Stimulated activated effector memory CD8-positive, alpha-beta T cell treated with anti-CD3 and anti-CD28 coated beads, Interleukin-12 subunit alpha, Interleukin-12 subunit beta, amount 100 ng/mL, for 72 hours (primary cell): Measurements from ENCODE around the gene ARRDC2.

Experiments used
- ATAC-seq: fragments of 150-1000 bp; cut with Tn5 transposase; 2 replicates; pipeline ENCODE4 v1.10.0; 2021
- DNase-seq, 2 donors: peaks; one replicate each; pipeline ENCODE4 v3.0.0; 2021 to 2022; ENCODE audit warnings: low spot score in 2 of 2
- H3K27ac Mint-ChIP-seq: one replicate; pipeline ENCODE4 v1.8.0; 2022; ENCODE audit warnings: mild to moderate bottlenecking, mixed read lengths
- H3K36me3 Mint-ChIP-seq: one replicate; pipeline ENCODE4 v1.8.0; 2022; ENCODE audit warnings: mild to moderate bottlenecking, mixed read lengths
- H3K4me1 Mint-ChIP-seq: one replicate; pipeline ENCODE4 v1.8.0; 2022; ENCODE audit warnings: mixed read lengths
- H3K4me3 Mint-ChIP-seq: one replicate; pipeline ENCODE4 v1.8.0; 2022; ENCODE audit warnings: mild to moderate bottlenecking, mixed read lengths
- H3K9me3 Mint-ChIP-seq: one replicate; pipeline ENCODE4 v1.8.0; 2022; ENCODE audit warnings: mixed read lengths

ARRDC2 gene

DNA sequence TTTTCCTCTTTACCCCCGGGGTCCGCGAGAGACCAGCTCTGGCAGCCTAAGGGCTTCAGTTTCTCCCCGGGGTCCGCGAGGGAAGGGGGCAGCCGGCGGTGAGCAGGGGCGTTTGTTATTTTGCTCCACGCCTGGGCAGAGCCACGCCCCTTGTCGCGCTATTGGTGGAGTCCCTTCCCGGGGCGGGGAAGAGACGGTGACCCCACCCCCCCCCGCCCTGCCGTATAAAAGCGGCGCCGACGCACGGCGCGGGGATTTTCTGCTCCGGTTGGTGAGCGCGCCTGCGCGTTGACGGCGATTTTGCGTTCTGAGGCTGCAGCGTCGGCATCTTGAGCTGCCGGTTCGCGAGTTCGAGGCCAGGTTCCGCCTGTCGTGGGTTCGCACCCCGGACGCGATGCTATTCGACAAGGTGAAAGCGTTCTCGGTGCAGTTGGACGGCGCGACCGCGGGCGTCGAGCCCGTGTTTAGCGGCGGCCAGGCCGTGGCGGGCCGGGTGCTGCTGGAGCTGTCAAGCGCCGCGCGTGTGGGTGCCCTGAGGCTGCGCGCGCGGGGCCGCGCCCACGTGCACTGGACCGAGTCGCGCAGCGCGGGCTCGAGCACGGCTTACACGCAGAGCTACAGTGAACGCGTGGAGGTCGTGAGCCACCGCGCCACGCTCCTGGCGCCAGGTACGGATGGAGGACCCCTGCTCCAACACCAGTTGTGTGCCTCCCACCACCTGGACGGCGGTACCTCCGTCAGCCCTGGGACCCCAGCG lies at the start of gene ARRDC2:
Gene ARRDC2 (plus strand): TSS at position 254 of the 757 bp plus-strand sequence. CDS start 141 bp downstream, at position 395.
- peaks cover 89% of the 10 kb centered on the region for H3K36me3 Mint-ChIP-seq
- peaks cover 30% of the 10 kb centered on the region for H3K4me1 Mint-ChIP-seq
- H3K4me3 Mint-ChIP-seq: peak within 1 kb of the TSS; percentile 84
- peak; percentile 83 for ATAC-seq
- H3K9me3 Mint-ChIP-seq: no peaks in the 10 kb centered on the region
- peak within 1 kb of the TSS; percentile 85 for H3K27ac Mint-ChIP-seq
- peak; percentile 68 to 86 for DNase-seq

DNA sequence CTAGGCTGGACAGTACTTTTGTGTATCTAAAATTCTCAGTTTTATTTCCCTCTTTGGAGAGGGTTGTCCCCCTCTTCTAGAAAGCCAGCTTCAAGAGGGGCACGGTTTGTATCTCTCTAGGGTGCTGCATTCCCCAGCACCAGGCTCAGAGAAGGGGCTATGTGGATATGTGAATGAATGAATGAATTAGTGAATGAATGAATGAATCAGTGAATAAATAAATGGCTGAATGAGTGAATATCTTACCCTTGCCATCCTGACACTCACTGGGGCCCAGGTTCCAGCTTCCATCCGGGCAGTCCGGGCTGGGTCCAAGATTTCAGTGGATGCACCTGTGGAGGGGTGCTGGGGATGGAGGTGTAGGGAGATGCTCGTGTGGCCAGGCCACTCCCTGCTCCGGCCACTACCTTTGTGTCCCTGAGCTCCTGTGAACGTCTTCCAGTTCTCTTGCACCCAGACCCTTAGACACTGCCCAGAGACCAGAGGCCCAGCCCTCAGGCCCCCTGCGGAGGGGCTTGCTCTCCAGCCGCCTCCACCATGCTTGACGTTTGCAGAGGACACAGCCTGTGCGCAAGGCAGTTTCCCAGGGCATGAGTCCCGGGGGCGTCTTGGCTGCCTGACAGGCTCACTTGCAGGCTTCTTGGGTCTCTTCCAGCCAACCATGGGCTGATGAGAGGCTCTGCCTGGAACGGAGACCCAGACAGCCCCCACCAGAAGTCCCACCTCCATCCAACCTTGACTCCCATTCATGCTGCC lies 43.9 kb upstream of the ARRDC2 start:
- no peaks in the 10 kb centered on the region for H3K36me3 Mint-ChIP-seq
- no peak overlapping the region for H3K27ac Mint-ChIP-seq
- H3K4me1 Mint-ChIP-seq: peaks cover 15% of the 10 kb centered on the region
- no peaks in the 10 kb centered on the region for H3K9me3 Mint-ChIP-seq
- H3K4me3 Mint-ChIP-seq: no peak overlapping the region
- ATAC-seq: no peak
- DNase-seq: no peak

DNA sequence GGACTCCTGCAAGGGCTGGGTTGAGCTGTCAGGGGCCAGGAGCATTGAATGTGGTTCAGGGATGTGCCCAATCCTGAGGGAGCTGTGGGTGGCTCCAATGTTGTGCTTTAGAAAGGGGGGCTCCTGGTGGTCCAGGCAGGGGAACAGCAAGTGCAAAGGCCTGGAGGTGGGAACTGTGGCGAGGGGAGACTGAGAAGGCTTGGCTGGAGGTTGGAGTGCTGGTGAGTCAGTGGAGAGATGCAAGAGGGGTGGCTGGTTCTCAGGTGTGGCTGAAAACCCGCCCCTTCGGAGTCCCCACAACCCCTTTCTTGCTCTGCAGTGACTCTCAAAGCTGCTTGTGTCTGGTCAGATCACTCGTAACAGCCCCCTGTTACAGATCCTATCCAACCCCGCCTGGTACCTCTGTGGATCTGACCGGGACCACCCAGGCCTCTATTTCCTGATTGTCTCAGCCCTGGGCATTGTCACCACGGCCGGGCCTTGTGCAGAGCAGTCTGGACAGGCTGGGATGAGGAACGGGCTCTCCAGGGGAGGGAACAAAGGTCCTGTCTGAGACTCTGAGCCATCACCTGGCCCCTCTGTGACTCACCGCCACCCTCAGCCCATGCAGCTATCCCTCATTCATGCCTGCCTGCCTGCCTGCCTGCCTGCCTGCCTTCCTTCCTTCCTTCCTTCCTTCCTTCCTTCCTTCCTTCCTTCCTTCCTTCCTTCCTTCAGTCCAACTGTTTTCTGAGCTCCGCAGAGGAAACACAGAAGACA lies 42.4 kb upstream of the ARRDC2 start:
- no peaks in the 10 kb centered on the region for H3K9me3 Mint-ChIP-seq
- H3K36me3 Mint-ChIP-seq: no peaks in the 10 kb centered on the region
- H3K4me1 Mint-ChIP-seq: peaks cover 15% of the 10 kb centered on the region
- ATAC-seq (no peak), DNase-seq (no peak)
- no peak overlapping the region for H3K27ac Mint-ChIP-seq
- no peak overlapping the region for H3K4me3 Mint-ChIP-seq

GRCh38 chr19:17966129-17966483 lies 41.9 kb upstream of the ARRDC2 start:
- H3K27ac Mint-ChIP-seq: no peak overlapping the region

GRCh38 chr19:17966550-17967256 lies 41.3 kb upstream of the ARRDC2 start, which contains the start of gene KCNN1:
TSS of gene KCNN1 (plus strand) at chr19:17967107. CDS start at chr19:17973889, 6,782 bp downstream.
- ATAC-seq: no peak
- H3K4me3 Mint-ChIP-seq: peak within 1 kb of the TSS; percentile 44

More at GRCh38 chr19:17966129-17966483, 41.9 kb upstream of the ARRDC2 start:
- H3K36me3 Mint-ChIP-seq: no peaks in the 10 kb centered on the region
- ATAC-seq (no peak), DNase-seq (no peak)
- H3K4me1 Mint-ChIP-seq: peaks cover 15% of the 10 kb centered on the region
- peak overlapping the region; percentile 44 for H3K4me3 Mint-ChIP-seq
- H3K9me3 Mint-ChIP-seq: no peaks in the 10 kb centered on the region

DNA sequence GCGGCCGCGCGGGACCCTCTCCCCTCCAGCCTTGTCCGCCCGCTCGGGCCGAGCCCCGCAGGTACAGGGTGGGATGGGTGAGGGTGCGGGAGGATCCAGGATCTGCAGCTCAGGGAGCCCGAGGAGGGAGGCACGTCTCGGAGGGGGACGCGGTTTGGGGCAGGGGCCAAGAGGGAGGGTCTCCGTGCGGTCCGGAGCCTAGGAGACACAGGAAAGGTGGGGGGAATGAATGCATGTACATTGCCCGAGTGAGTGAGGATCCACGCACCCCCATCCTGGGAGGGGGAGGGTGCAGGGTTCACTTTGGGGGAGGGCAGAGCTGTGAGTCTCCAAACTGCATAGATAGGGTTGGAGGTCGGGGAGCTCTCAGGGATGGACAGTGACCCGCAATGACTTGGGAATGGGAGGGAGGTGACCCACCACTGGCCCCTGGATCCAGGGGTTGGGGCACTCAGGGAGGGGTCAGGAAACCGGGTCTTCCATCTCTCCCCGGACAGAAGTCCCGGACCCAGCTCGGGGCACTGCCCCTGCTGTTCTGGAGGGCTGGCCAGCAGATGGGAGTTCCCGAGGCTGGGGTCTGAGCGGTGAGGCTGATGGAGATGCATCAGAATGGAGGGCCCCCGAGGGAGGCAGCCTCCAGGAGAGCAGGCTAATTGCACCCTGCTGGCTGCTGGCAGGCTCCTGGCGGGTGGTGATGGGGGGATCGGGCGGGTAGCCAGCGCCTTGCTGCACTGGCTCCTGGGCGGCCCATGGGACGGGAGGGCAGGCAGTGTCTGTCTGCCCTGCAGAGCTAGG lies 40.5 kb upstream of the ARRDC2 start:
- DNase-seq (no peak), ATAC-seq (no peak)
- Mint-ChIP-seq H3K27ac (no peak overlapping the region), H3K4me1 (peaks cover 15% of the 10 kb centered on the region), H3K36me3 (no peaks in the 10 kb centered on the region), H3K4me3 (peak overlapping the region; percentile 26), H3K9me3 (no peaks in the 10 kb centered on the region)

More at GRCh38 chr19:17966550-17967256, 41.3 kb upstream of the ARRDC2 start, which contains the start of gene KCNN1:
- DNase-seq: no peak
- H3K36me3 Mint-ChIP-seq: no peaks in the 10 kb centered on the region
- H3K27ac Mint-ChIP-seq: no peak within 1 kb of the TSS
- peaks cover 15% of the 10 kb centered on the region for H3K4me1 Mint-ChIP-seq
- no peaks in the 10 kb centered on the region for H3K9me3 Mint-ChIP-seq

DNA sequence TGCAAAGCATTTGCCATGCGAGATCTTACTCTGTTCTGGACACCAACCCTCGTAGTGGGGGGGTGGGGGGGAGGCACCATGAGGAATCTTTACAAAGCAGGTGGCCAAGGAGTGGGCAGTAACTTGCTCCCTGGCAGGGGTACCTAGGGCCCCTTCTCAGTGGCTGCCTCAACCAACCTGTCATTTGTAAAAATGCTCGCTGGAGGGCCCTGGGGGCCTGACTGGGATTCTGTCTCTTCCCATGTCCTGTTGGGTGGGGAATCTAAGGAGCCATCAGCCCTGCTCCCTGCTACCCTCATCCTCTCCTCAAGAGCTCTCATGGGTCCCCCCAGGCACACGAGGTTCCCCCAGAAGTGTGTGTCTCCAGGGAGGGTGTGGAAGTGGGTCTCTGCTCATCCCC lies 39.6 kb upstream of the ARRDC2 start:
- no peak overlapping the region for H3K27ac Mint-ChIP-seq
- peaks cover 4% of the 10 kb centered on the region for H3K36me3 Mint-ChIP-seq
- H3K9me3 Mint-ChIP-seq: no peaks in the 10 kb centered on the region
- H3K4me3 Mint-ChIP-seq: no peak overlapping the region
- no peak for DNase-seq
- ATAC-seq: no peak
- H3K4me1 Mint-ChIP-seq: peaks cover 15% of the 10 kb centered on the region

DNA sequence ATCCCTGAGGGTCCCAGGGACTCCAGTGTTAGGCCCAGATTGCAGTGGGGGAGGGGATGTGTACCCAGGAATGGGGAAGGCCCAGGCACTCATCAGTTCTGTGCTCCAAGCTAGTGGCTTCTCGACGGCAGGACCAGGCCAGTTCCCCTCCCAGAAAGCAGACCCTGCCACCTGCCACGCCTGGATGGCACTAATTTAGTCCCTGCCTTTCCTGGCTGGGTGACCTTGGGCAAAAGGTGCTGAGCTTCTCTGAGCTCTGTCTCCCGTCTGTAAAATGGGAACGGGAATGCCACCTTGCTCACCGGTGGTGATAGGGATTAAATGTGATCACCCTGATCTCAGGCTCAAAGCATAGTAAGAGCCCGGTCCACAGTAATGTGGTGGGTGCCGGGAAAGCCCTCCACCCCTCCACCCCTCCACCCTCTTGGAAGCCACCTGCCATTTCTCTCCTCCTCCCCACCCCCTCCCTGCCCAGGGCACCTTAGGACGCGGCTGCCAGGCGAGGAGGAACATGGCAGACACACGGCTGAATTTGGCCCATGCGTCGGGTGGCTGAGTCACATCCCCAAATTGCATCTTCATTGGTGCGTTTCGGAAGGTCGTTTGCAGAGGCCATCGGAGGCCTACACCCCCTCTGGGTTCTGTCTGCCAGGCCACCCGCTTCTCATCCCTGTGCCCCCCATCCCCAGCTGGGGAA lies 38.7 kb upstream of the ARRDC2 start:
- Mint-ChIP-seq H3K36me3 (peaks cover 4% of the 10 kb centered on the region), H3K9me3 (no peaks in the 10 kb centered on the region), H3K4me1 (peaks cover 15% of the 10 kb centered on the region), H3K27ac (no peak overlapping the region), H3K4me3 (no peak overlapping the region)
- DNase-seq (no peak), ATAC-seq (no peak)

GRCh38 chr19:17972230-17972629 lies 35.7 kb upstream of the ARRDC2 start:
- Mint-ChIP-seq H3K4me1 (no peaks in the 10 kb centered on the region), H3K9me3 (no peaks in the 10 kb centered on the region), H3K27ac (no peak overlapping the region), H3K4me3 (no peak overlapping the region), H3K36me3 (peaks cover 4% of the 10 kb centered on the region)
- no peak for DNase-seq
- no peak for ATAC-seq

- DNase-seq: no peak
- Mint-ChIP-seq H3K27ac (no peak overlapping the region), H3K9me3 (no peaks in the 10 kb centered on the region)
Observed at GRCh38 chr19:17973759-17974158, 34.2 kb upstream of the ARRDC2 start.

GRCh38 chr19:17974551-17974950 lies 33.4 kb upstream of the ARRDC2 start:
- ATAC-seq (peak; percentile 22), DNase-seq (no peak)
- H3K27ac Mint-ChIP-seq: no peak overlapping the region
- H3K4me1 Mint-ChIP-seq: no peaks in the 10 kb centered on the region
- peaks cover 4% of the 10 kb centered on the region for H3K36me3 Mint-ChIP-seq
- no peak overlapping the region for H3K4me3 Mint-ChIP-seq
- no peaks in the 10 kb centered on the region for H3K9me3 Mint-ChIP-seq

More at GRCh38 chr19:17973759-17974158, 34.2 kb upstream of the ARRDC2 start:
- ATAC-seq: no peak
- Mint-ChIP-seq H3K4me1 (no peaks in the 10 kb centered on the region), H3K4me3 (no peak overlapping the region), H3K36me3 (peaks cover 4% of the 10 kb centered on the region)

GRCh38 chr19:17975032-17975431 lies 32.9 kb upstream of the ARRDC2 start:
- H3K4me3 Mint-ChIP-seq: no peak overlapping the region
- no peak overlapping the region for H3K27ac Mint-ChIP-seq
- DNase-seq (no peak), ATAC-seq (no peak)
- H3K9me3 Mint-ChIP-seq: no peaks in the 10 kb centered on the region
- no peaks in the 10 kb centered on the region for H3K4me1 Mint-ChIP-seq
- H3K36me3 Mint-ChIP-seq: peaks cover 4% of the 10 kb centered on the region

DNA sequence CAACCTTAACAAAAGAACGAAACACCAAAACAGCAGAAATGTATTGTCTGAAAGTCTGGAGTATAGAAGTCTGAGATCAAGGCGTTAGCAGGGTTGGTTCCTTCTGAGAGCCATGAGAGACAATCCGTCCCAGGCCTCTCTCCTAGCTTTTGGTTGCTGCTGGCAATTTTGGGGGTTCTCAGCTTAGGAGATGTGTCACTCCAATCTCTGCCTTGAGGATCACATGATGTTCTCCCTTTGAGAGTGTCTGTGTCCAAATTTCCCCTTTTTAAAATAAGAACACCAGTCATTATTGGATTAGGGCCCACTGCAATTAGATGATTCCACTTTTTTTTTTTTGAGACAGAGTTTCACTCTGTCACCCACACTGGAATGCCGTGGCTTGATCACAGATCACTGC lies 30.9 kb upstream of the ARRDC2 start:
- DNase-seq (no peak), ATAC-seq (no peak)
- H3K36me3 Mint-ChIP-seq: peaks cover 4% of the 10 kb centered on the region
- H3K9me3 Mint-ChIP-seq: no peaks in the 10 kb centered on the region
- no peaks in the 10 kb centered on the region for H3K4me1 Mint-ChIP-seq
- no peak overlapping the region for H3K27ac Mint-ChIP-seq
- no peak overlapping the region for H3K4me3 Mint-ChIP-seq

DNA sequence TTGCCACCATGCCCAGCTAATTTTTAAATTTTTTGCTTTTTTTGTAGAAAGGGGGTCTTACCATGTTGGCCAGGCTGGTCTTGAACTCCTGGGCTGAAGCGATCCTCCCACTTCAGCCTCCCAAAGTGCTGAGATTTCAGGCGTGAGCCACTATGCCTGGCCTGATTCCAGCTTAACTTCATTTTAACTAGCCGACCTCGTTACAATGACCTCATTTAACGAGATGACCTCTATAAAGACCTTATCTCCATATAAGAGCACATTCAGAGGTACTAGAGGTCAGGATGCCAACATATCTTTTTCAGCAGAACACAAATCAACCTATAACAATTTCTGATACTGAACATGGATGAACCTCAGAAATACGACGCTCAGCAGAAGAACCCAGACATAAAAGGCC lies 30.5 kb upstream of the ARRDC2 start:
- H3K9me3 Mint-ChIP-seq: no peaks in the 10 kb centered on the region
- H3K36me3 Mint-ChIP-seq: peaks cover 4% of the 10 kb centered on the region
- no peaks in the 10 kb centered on the region for H3K4me1 Mint-ChIP-seq
- ATAC-seq (no peak), DNase-seq (no peak)
- no peak overlapping the region for H3K4me3 Mint-ChIP-seq
- H3K27ac Mint-ChIP-seq: no peak overlapping the region
